ENCODE data around the gene HKDC1.

- TF ChIP-seq CTCF (IDR thresholded peaks at IDR 0.05) (no peak), POLR2A (IDR thresholded peaks at IDR 0.05) (no peak)
Observed at GRCh38 chr10:69259547-69260243, 39.6 kb downstream of the HKDC1 start.

Data from suprapubic skin (tissue), 3 donors.